GM18861 (cell line): ENCODE data around the gene CASP3.
"Not testable (repeated sequence)": the region's sequence is repeated elsewhere in the genome, so short reads cannot be mapped to it uniquely, and the experiment has no call there.

Experiments
- ATAC-seq: cut with Tn5 transposase; IDR thresholded peaks from one replicate; pipeline ENCODE4 v1.9.1; 2021; ENCODE audit not compliant: unreplicated experiment

CASP3 gene

GRCh38 chr4:184636144-184636543 lies 13.1 kb downstream of the CASP3 start:
- ATAC-seq = no peak

- no peak for ATAC-seq
Measured at GRCh38 chr4:184635381-184635780, 13.9 kb downstream of the CASP3 start.

- no peak for ATAC-seq
Measured at GRCh38 chr4:184632842-184633241, 16.4 kb downstream of the CASP3 start.

GRCh38 chr4:184628103-184628502 lies 21.1 kb downstream of the CASP3 start:
- ATAC-seq = no peak

- ATAC-seq = not testable (repeated sequence)
Measured at GRCh38 chr4:184625783-184626596, 23.3 kb downstream of the CASP3 start.

- ATAC-seq = no peak
Measured at GRCh38 chr4:184624972-184625554, 24.2 kb downstream of the CASP3 start.

GRCh38 chr4:184624504-184624903 lies 24.7 kb downstream of the CASP3 start:
- ATAC-seq = not testable (repeated sequence)

- ATAC-seq = no peak
Measured at GRCh38 chr4:184621518-184621917, 27.7 kb downstream of the CASP3 start.

- no peak for ATAC-seq
Measured at GRCh38 chr4:184620212-184620867, 28.9 kb downstream of the CASP3 start.

- ATAC-seq = no peak
Measured at GRCh38 chr4:184617600-184618196, 31.5 kb downstream of the CASP3 start.

GRCh38 chr4:184616633-184617551 lies 32.4 kb downstream of the CASP3 start:
- ATAC-seq = peak; percentile 81

- not testable (repeated sequence) for ATAC-seq
Measured at GRCh38 chr4:184616168-184616567, 33.1 kb downstream of the CASP3 start.

- ATAC-seq = no peak
Measured at GRCh38 chr4:184614509-184614908, 34.7 kb downstream of the CASP3 start.

- ATAC-seq = no peak
Measured at GRCh38 chr4:184613405-184613804, 35.8 kb downstream of the CASP3 start.

- no peak for ATAC-seq
Measured at GRCh38 chr4:184612074-184612473, 37.2 kb downstream of the CASP3 start.

GRCh38 chr4:184607429-184607828 lies 41.8 kb downstream of the CASP3 start:
- ATAC-seq = not testable (repeated sequence)

- ATAC-seq = not testable (repeated sequence)
Measured at GRCh38 chr4:184602857-184603256, 46.4 kb downstream of the CASP3 start.

- ATAC-seq = not testable (repeated sequence)
Measured at GRCh38 chr4:184600982-184601381, 48.3 kb downstream of the CASP3 start.

- ATAC-seq = no peak
Measured at GRCh38 chr4:184599492-184600135, 49.6 kb downstream of the CASP3 start.
